ENCODE data around the gene MTUS2. TPM values are rescaled to one million over a fixed set of nuclear protein-coding genes. Genes with fewer than 3 reads are reported as not detected.

Gene MTUS2
- total and polyA plus RNA-seq, 5 donors from 2014 or later, result 0.02 to 0.03 (median 0.03) TPM; not detected in 2

DNA sequence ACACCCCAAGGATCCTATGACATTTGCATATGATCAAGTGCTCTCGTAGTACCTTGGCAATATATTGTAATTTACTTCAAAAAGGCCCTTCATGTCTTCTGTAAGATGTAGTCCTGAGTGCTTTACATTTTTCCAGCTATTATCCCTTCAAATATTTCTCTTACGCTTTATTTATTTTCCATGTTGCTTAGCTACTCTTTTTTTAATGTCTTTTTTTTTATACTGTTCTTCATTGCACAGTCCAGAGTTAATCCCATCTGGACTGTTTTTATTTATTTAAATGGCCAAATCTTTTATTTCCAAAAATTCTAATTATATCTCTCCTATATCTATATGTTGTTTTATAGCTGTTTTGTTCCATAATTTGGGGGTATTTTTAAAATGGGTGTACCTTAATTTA, 404.1 kb downstream of the MTUS2 start:
- Mint-ChIP-seq H3K9me3 (peaks cover 0 to 7% (median 4%) of the 10 kb centered on the region in 7 donors), H3K4me1 (no peaks in the 10 kb centered on the region), H3K27me3 (peaks cover 5% of the 10 kb centered on the region), H3K4me3 (no peak overlapping the region), H3K27ac (no peak overlapping the region), H3K36me3 (no peaks in the 10 kb centered on the region)
- no peak for DNase-seq
- Histone ChIP-seq H3K4me3 (ENCODE audit: low read depth, low read length) (no peak overlapping the region), H3K4me1 (ENCODE audit: control insufficient read depth, insufficient read depth, low read length, poor library complexity, severe bottlenecking) (no peaks in the 10 kb centered on the region), H3K9me3 (ENCODE audit: control insufficient read depth in 2 of 2, low read length in 2 of 2) (peaks cover 0 to 3% of the 10 kb centered on the region in 2 experiments), H3K36me3 (ENCODE audit: control insufficient read depth, insufficient read depth, low read length) (no peaks in the 10 kb centered on the region), H3K27ac (ENCODE audit: insufficient read depth, low read length, poor library complexity, severe bottlenecking) (no peak overlapping the region), H3K27me3 (ENCODE audit: control insufficient read depth, insufficient read depth, low read length) (no peaks in the 10 kb centered on the region)
- no peak for ATAC-seq (ENCODE audit: low read depth in 2 of 2)

DNA sequence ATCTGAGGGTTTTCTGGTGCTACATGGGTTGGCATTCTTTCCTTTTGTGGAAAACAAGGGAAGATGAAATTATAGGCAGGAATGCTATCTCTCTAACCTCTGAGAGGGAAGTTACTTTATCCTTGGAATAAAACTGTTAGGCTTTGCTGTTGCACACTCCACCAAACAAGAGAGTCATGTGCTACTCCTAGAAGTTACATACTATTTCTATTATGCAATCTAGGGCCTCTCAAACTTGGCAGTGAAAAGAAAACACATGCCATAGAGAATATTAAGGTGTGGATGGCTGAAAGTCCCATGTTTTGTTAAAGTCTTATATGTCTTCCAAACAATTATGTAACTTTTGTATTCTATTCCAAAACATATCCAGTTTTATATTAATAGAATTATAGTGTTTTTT, 407.4 kb downstream of the MTUS2 start:
- DNase-seq (no peak), ATAC-seq (ENCODE audit: low read depth in 2 of 2) (no peak)
- Histone ChIP-seq H3K27me3 (ENCODE audit: control insufficient read depth, insufficient read depth, low read length) (no peaks in the 10 kb centered on the region), H3K4me3 (ENCODE audit: low read depth, low read length) (no peak overlapping the region), H3K4me1 (ENCODE audit: control insufficient read depth, insufficient read depth, low read length, poor library complexity, severe bottlenecking) (no peaks in the 10 kb centered on the region), H3K27ac (ENCODE audit: insufficient read depth, low read length, poor library complexity, severe bottlenecking) (no peak overlapping the region), H3K36me3 (ENCODE audit: control insufficient read depth, insufficient read depth, low read length) (no peaks in the 10 kb centered on the region), H3K9me3 (ENCODE audit: control insufficient read depth in 2 of 2, low read length in 2 of 2) (peaks cover 0 to 3% of the 10 kb centered on the region in 2 experiments)
- Mint-ChIP-seq H3K27me3 (peaks cover 10% of the 10 kb centered on the region), H3K4me3 (no peak overlapping the region), H3K9me3 (peaks cover 0 to 2% (median 0%) of the 10 kb centered on the region in 7 donors), H3K4me1 (no peaks in the 10 kb centered on the region), H3K36me3 (no peaks in the 10 kb centered on the region), H3K27ac (no peak overlapping the region)

DNA sequence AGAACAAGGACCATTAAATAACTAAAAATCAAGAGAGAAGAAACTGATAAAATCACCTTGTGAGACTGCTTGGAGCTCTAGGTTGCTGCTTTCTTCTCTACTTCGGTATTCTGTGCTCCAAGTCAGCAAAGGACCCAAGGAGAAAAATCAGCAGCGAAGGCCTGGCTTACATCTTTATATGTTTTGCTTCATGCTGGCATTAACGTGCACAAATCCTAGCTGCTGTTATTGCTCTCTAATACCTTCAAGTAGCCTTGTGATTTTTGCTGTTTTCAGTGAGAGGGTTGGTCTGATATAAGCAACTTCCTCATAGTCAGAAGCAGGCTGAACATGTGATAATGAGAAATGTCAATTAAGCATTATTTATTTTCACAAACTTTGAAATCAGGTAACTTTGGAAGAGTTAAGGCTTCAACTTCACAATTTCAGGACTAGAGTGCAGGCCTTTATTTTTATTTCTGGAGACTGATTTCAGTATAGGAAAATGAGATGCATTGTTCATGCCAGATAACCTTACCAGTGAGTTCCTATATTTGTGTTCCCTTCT, 410.2 kb downstream of the MTUS2 start:
- peaks cover 0 to 2% (median 0%) of the 10 kb centered on the region in 7 donors for H3K9me3 Mint-ChIP-seq
- peaks cover 5% of the 10 kb centered on the region for H3K27me3 Mint-ChIP-seq
- DNase-seq (no peak), ATAC-seq (ENCODE audit: low read depth in 2 of 2) (no peak)
- H3K4me1 ChIP-seq (ENCODE audit: control insufficient read depth, insufficient read depth, low read length, poor library complexity, severe bottlenecking), result no peaks in the 10 kb centered on the region
- no peaks in the 10 kb centered on the region for H3K9me3 ChIP-seq (ENCODE audit: control insufficient read depth in 2 of 2, low read length in 2 of 2)
- H3K27ac ChIP-seq (ENCODE audit: insufficient read depth, low read length, poor library complexity, severe bottlenecking), result no peak overlapping the region
- no peaks in the 10 kb centered on the region for H3K36me3 Mint-ChIP-seq
- H3K4me3 ChIP-seq (ENCODE audit: low read depth, low read length), result no peak overlapping the region
- H3K27ac Mint-ChIP-seq, result no peak overlapping the region
- no peaks in the 10 kb centered on the region for H3K27me3 ChIP-seq (ENCODE audit: control insufficient read depth, insufficient read depth, low read length)
- no peaks in the 10 kb centered on the region for H3K36me3 ChIP-seq (ENCODE audit: control insufficient read depth, insufficient read depth, low read length)
- no peak overlapping the region for H3K4me3 Mint-ChIP-seq
- H3K4me1 Mint-ChIP-seq, result no peaks in the 10 kb centered on the region

DNA sequence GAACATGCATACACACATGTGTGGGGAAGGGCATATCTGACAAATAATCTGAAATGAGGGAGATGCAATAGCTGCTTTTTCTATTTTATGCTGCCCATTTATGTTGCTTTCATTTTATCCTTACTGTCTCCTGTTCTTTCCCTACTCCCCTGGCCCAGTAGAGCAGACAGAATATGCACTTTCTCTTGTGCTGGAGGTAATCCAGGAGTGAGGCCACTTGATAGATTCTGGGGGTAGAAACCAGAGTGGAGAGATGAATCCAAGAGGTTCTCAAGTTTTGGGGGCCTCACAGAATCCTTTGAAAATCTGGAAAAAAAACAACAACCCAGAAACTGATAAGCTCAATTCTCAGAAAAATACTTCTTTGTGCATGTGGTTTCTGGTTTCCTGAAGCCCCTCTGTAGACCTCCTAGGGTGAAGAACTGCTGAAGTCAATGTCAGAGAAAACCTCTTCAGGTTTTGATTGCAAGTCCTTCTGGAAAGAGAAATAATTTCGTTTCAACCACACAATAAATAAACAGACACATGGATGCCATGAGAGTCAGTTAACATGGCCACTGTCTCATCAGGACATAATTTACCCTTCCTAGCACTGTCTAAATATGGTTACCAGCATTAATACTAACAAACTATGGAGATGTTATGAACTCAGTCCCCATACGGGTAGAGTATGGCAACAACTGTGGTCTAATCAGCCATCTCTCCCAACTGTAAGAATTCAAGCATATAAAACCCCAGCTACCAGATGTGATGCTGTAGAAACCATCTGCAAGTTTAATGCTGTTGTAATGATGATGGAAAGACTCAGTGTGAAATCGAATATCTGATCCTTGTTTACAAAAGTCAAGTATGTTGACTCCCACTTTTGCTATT, 419.8 kb downstream of the MTUS2 start:
- H3K27ac Mint-ChIP-seq, result no peak overlapping the region
- H3K27ac ChIP-seq (ENCODE audit: insufficient read depth, low read length, poor library complexity, severe bottlenecking), result no peak overlapping the region
- H3K9me3 Mint-ChIP-seq, result peaks cover 0 to 4% (median 2%) of the 10 kb centered on the region in 7 donors
- H3K36me3 ChIP-seq (ENCODE audit: control insufficient read depth, insufficient read depth, low read length), result no peaks in the 10 kb centered on the region
- no peak for DNase-seq
- H3K27me3 Mint-ChIP-seq, result peaks cover 12% of the 10 kb centered on the region
- peaks cover 0 to 2% (median 0%) of the 10 kb centered on the region in 4 donors for H3K4me1 Mint-ChIP-seq
- no peaks in the 10 kb centered on the region for H3K9me3 ChIP-seq (ENCODE audit: control insufficient read depth in 2 of 2, low read length in 2 of 2)
- H3K4me1 ChIP-seq (ENCODE audit: control insufficient read depth, insufficient read depth, low read length, poor library complexity, severe bottlenecking), result no peaks in the 10 kb centered on the region
- ATAC-seq (ENCODE audit: low read depth in 2 of 2), result no peak
- no peaks in the 10 kb centered on the region for H3K36me3 Mint-ChIP-seq
- H3K27me3 ChIP-seq (ENCODE audit: control insufficient read depth, insufficient read depth, low read length), result peaks cover 6% of the 10 kb centered on the region
- no peak overlapping the region for H3K4me3 ChIP-seq (ENCODE audit: low read depth, low read length)
- no peak overlapping the region for H3K4me3 Mint-ChIP-seq

DNA sequence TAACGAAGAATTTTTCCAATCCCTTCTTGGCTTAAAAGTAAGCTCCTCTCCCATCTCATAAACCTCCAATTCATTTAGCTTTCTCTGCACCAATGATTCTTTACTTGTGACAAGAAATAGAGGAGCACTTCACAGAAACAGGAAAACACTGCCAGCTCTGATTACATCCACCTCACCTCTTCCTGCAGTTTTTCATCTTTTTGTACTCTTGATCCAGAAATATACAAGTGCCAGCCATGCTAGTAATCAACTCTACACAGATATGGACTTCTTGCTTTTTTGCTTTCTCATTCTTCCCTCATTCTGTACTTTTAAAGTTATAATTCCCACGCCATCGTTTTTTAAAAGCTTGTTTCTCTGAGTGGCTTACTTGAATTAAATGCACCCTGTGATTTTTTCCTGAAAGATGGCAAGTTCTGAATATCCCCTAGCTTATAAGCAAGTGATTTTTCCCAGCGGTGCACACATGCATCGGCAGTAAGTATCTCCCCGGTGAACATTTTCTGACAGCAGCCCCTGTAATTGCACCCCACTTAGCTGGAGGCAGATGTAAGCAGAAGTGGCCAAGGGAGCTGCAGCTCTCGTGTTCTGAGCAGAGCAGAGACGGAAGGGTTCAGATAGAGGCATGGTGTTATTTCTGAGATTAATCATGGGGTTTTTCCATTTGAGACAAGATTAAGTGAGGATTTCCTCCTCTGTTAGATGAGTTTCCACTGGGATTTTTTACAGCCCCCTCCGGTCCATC, 434.7 kb downstream of the MTUS2 start:
- Histone ChIP-seq H3K36me3 (ENCODE audit: control insufficient read depth, insufficient read depth, low read length) (no peaks in the 10 kb centered on the region), H3K27ac (ENCODE audit: insufficient read depth, low read length, poor library complexity, severe bottlenecking) (no peak overlapping the region), H3K4me3 (ENCODE audit: low read depth, low read length) (no peak overlapping the region), H3K27me3 (ENCODE audit: control insufficient read depth, insufficient read depth, low read length) (no peaks in the 10 kb centered on the region), H3K9me3 (ENCODE audit: control insufficient read depth in 2 of 2, low read length in 2 of 2) (no peaks in the 10 kb centered on the region), H3K4me1 (ENCODE audit: control insufficient read depth, insufficient read depth, low read length, poor library complexity, severe bottlenecking) (no peaks in the 10 kb centered on the region)
- H3K27ac Mint-ChIP-seq, result no peak overlapping the region
- peaks cover 0 to 3% (median 0%) of the 10 kb centered on the region in 4 donors for H3K4me1 Mint-ChIP-seq
- peak overlapping the region in 1 of 4 donors; percentile 29 for H3K4me3 Mint-ChIP-seq
- no peaks in the 10 kb centered on the region for H3K27me3 Mint-ChIP-seq
- peaks cover 0 to 4% (median 0%) of the 10 kb centered on the region in 7 donors for H3K9me3 Mint-ChIP-seq
- H3K36me3 Mint-ChIP-seq, result no peaks in the 10 kb centered on the region
- ATAC-seq (ENCODE audit: low read depth in 2 of 2), result no peak
- no peak for DNase-seq

DNA sequence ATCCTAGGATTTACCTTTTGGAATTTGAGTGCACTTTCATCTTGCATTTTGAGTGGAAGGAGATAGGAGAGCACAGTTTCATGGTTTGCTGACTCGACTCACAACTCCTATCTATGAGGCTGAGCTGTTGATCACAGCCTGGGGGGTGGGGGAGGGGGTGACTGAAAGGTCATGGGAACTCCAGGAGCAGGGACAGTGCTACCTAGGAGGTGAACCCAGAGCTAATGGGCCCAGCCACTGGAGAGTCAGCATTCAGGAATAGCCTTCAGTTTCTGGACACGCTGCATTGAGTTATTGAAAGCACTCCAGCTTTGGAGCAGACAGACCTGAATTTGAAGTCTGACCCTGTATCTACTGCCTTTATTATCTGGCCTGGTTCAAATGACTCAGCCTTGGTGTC, 435.4 kb downstream of the MTUS2 start:
- H3K4me3 ChIP-seq (ENCODE audit: low read depth, low read length), result no peak overlapping the region
- H3K27me3 ChIP-seq (ENCODE audit: control insufficient read depth, insufficient read depth, low read length), result no peaks in the 10 kb centered on the region
- H3K27ac ChIP-seq (ENCODE audit: insufficient read depth, low read length, poor library complexity, severe bottlenecking), result no peak overlapping the region
- H3K4me1 ChIP-seq (ENCODE audit: control insufficient read depth, insufficient read depth, low read length, poor library complexity, severe bottlenecking), result no peaks in the 10 kb centered on the region
- ATAC-seq (ENCODE audit: low read depth in 2 of 2), result no peak
- Mint-ChIP-seq H3K4me3 (no peak overlapping the region), H3K36me3 (no peaks in the 10 kb centered on the region), H3K27ac (no peak overlapping the region), H3K9me3 (peaks cover 0 to 4% (median 0%) of the 10 kb centered on the region in 7 donors), H3K4me1 (peaks cover 0 to 3% (median 0%) of the 10 kb centered on the region in 4 donors), H3K27me3 (no peaks in the 10 kb centered on the region)
- no peak for DNase-seq
- H3K36me3 ChIP-seq (ENCODE audit: control insufficient read depth, insufficient read depth, low read length), result no peaks in the 10 kb centered on the region
- no peaks in the 10 kb centered on the region for H3K9me3 ChIP-seq (ENCODE audit: control insufficient read depth in 2 of 2, low read length in 2 of 2)

DNA sequence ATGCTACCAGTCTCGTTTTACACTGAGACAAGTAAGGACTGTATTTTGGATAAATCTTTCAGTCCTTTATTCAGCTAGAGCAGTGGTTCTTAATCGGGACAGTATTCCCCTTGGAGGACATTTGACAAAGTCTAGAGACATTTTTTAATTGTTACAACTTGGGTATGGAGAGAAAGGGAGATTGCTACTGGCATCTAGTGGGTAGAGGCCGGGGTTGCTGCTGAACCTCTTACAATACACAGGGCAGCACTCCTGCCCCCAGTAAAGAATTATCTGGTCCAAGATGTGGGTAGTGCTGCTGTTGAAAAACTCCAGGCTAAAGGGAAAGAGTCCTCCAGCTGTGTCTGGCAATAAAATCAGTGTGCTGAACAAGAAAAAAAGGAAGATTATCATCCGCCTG, 440.5 kb downstream of the MTUS2 start:
- no peaks in the 10 kb centered on the region for H3K4me1 Mint-ChIP-seq
- H3K27me3 Mint-ChIP-seq, result peaks cover 5% of the 10 kb centered on the region
- ATAC-seq (ENCODE audit: low read depth in 2 of 2) (no peak), DNase-seq (no peak)
- H3K4me3 Mint-ChIP-seq, result no peak overlapping the region
- H3K9me3 Mint-ChIP-seq, result peaks cover 0 to 12% (median 4%) of the 10 kb centered on the region in 7 donors
- H3K27ac Mint-ChIP-seq, result no peak overlapping the region
- no peaks in the 10 kb centered on the region for H3K36me3 ChIP-seq (ENCODE audit: control insufficient read depth, insufficient read depth, low read length)
- H3K9me3 ChIP-seq (ENCODE audit: control insufficient read depth in 2 of 2, low read length in 2 of 2), result no peaks in the 10 kb centered on the region
- H3K27ac ChIP-seq (ENCODE audit: insufficient read depth, low read length, poor library complexity, severe bottlenecking), result no peak overlapping the region
- no peaks in the 10 kb centered on the region for H3K4me1 ChIP-seq (ENCODE audit: control insufficient read depth, insufficient read depth, low read length, poor library complexity, severe bottlenecking)
- H3K4me3 ChIP-seq (ENCODE audit: low read depth, low read length), result no peak overlapping the region
- H3K27me3 ChIP-seq (ENCODE audit: control insufficient read depth, insufficient read depth, low read length), result no peaks in the 10 kb centered on the region
- H3K36me3 Mint-ChIP-seq, result no peaks in the 10 kb centered on the region
